Sigmoid colon (tissue), 7 donors: Measurements from ENCODE around the gene KLHL9. TPM values are rescaled to one million over a fixed set of nuclear protein-coding genes. Genes with fewer than 3 reads are reported as not detected.

Experiments used
- DNase-seq: peaks from one replicate; pipeline ENCODE4 v3.0.0-alpha.2; 2019
- H3K27ac ChIP-seq, 4 donors: fragments of 200-600 bp; sonication (generic); one replicate each; pipeline ENCODE4 v1.5.1; 2016 to 2019; ENCODE audit warnings: mild to moderate bottlenecking in 1 of 4
- H3K27me3 ChIP-seq, 3 donors: fragments of 200-600 bp; sonication (generic); one replicate each; pipeline ENCODE4 v1.5.1; 2019; ENCODE audit warnings: mild to moderate bottlenecking in 1 of 3
- H3K36me3 ChIP-seq, 4 donors: fragments of 200-600 bp; sonication (generic); one replicate each; pipeline ENCODE4 v1.5.1; 2016 to 2019
- H3K4me1 ChIP-seq, 4 donors: fragments of 200-600 bp; sonication (generic); one replicate each; pipeline ENCODE4 v1.5.1; 2017 to 2019
- H3K4me3 ChIP-seq, 4 donors: fragments of 200-600 bp; sonication (generic); one replicate each; pipeline ENCODE4 v1.5.1; 2017 to 2019; ENCODE audit warnings: mild to moderate bottlenecking in 2 of 4, moderate library complexity in 1 of 4
- H3K9me3 ChIP-seq, 4 donors: fragments of 200-600 bp in 3 of 4; sonication (generic) in 3 of 4; one replicate each; pipeline versions ENCODE4 v1.5.1 to v1.6.1; 2013 to 2019
- EP300 ChIP-seq, 4 donors: sonication (generic); formaldehyde crosslinking; IDR thresholded peaks; one replicate each; pipeline ENCODE4 v1.6.1; 2017; ENCODE audit warnings: antibody characterized with exemption in 4 of 4
- POLR2A ChIP-seq, 2 donors: fragments of 450-650 bp; IDR thresholded peaks; one replicate each; pipeline ENCODE4 v1.6.1; 2016; ENCODE audit warnings: antibody characterized with exemption in 2 of 2, mild to moderate bottlenecking in 2 of 2, moderate library complexity in 2 of 2
- POLR2AphosphoS5 ChIP-seq, 4 donors: sonication (generic); formaldehyde crosslinking; IDR thresholded peaks; one replicate each; pipeline ENCODE4 v1.6.1; 2017; ENCODE audit warnings: antibody characterized with exemption in 4 of 4
- WGBS, 2 donors: extraction: QIAGEN DNeasy Blood & Tissue Kit; methylation state at CpG; one replicate each; pipeline ENCODE4 v1.1.7; 2013; 5-methylcytosine and 5-hydroxymethylcytosine counted together
- intact Hi-C: fragments of 100-400 bp; cut with DNase I; formaldehyde crosslinking; loops from one replicate; pipeline ENCODE4 v1.15.1; 2023
- polyA plus RNA-seq, 3 donors: library from polyadenylated mRNA; stranded (reverse); fragments of 200-250 nt; gene quantifications; one replicate each; pipeline ENCODE4 v1.2.3, GENCODE V29; 2013
- total RNA-seq, 4 donors: library from RNA; depleted of rRNA; stranded (reverse); fragments of >200 nt; gene quantifications; one replicate each; pipeline ENCODE4 v1.1.0, GENCODE V29; 2016
- TF ChIP-seq, protein P1 (sequence below), 4 experiments: fragments of 450-650 bp in 3 of 4; fragments of 200-600 bp in 1 of 4; IDR thresholded peaks; one replicate each; pipeline ENCODE4 v1.5.1; 2016 to 2019; ENCODE audit warnings: antibody characterized with exemption in 4 of 4, mild to moderate bottlenecking in 3 of 4, moderate library complexity in 2 of 4
- donor health status: healthy with polysubstance abuse.
- donor health status: Bipolar disorder and iron deficiency.
- donor health status: healthy.

The KLHL9 gene
- total and polyA plus RNA-seq, 7 donors: 8.4 to 26.4 (median 17.2) TPM

GRCh38 chr9:21320465-21320864 is 14.7 kb downstream of the KLHL9 start:
- TF ChIP-seq POLR2A (IDR thresholded peaks at IDR 0.05) (no peak), EP300 (IDR thresholded peaks at IDR 0.05) (no peak), POLR2AphosphoS5 (IDR thresholded peaks at IDR 0.05) (no peak)
- TF ChIP-seq, protein P1, sequence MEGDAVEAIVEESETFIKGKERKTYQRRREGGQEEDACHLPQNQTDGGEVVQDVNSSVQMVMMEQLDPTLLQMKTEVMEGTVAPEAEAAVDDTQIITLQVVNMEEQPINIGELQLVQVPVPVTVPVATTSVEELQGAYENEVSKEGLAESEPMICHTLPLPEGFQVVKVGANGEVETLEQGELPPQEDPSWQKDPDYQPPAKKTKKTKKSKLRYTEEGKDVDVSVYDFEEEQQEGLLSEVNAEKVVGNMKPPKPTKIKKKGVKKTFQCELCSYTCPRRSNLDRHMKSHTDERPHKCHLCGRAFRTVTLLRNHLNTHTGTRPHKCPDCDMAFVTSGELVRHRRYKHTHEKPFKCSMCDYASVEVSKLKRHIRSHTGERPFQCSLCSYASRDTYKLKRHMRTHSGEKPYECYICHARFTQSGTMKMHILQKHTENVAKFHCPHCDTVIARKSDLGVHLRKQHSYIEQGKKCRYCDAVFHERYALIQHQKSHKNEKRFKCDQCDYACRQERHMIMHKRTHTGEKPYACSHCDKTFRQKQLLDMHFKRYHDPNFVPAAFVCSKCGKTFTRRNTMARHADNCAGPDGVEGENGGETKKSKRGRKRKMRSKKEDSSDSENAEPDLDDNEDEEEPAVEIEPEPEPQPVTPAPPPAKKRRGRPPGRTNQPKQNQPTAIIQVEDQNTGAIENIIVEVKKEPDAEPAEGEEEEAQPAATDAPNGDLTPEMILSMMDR (IDR thresholded peaks at IDR 0.05): no peak
- no peak for DNase-seq
- intact Hi-C loops: no loop called here
- Histone ChIP-seq H3K4me3 (no peak overlapping the region), H3K36me3 (peaks cover 0 to 34% (median 5%) of the 10 kb centered on the region in 4 donors), H3K27ac (no peak overlapping the region), H3K9me3 (no peaks in the 10 kb centered on the region), H3K4me1 (peaks cover 0 to 7% (median 0%) of the 10 kb centered on the region in 4 donors), H3K27me3 (no peaks in the 10 kb centered on the region)
- 39 to 64% methylated on average over 2 of the region's 2 CpGs for WGBS, 2 donors

DNA sequence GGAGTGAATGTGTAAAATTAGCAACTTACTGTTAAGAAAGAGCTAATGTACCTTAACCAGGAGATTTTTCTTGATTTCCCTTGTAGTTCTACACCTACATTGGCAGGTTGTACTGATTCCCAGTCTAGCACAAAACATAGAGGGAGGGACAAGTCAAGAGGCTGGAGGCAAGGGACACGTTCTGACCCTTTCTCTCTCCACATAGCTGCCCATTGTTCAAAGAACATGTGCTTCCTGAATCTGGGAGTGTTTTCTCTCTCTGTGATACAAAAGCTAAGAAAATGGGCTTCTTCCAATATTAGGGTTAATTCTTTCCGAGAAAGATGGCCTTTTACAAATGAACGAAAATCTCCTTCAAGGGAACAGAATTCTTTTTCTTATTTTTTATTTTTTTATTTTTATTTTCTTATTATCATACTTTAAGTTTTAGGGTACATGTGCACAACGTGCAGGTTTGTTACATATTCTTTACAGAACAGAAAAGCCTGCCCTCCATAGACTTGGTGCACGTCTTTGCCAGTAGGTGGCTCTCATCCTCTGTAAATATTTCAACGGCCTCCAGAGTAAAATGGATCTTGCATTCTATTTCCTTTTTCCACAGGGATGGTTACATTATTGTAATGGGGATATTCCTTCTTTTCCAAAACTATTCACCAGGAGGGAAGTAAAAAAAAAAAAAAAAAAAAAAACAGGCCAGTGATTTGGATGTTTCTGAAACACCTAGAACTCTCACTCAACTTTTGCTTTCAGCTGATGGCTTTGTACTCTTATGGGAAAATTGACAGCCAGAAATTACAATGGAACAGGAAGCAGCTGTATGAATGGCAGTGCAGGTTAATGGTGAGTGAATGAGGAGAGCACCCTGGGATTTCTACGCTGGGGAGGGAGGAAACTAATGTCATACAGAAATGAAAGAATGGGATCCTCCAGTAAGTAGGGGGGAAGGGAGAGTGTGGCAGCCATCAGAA is 17.0 kb downstream of the KLHL9 start:
- DNase-seq: peak; percentile 68
- peaks cover 0 to 25% (median 3%) of the 10 kb centered on the region in 4 donors for H3K36me3 ChIP-seq
- no peak overlapping the region for H3K4me3 ChIP-seq
- no peaks in the 10 kb centered on the region for H3K9me3 ChIP-seq
- intact Hi-C loops: no loop called here
- peaks cover 0 to 5% (median 0%) of the 10 kb centered on the region in 4 donors for H3K4me1 ChIP-seq
- 17 to 23% methylated on average over 7 of the region's 7 CpGs for WGBS, 2 donors
- H3K27me3 ChIP-seq: no peaks in the 10 kb centered on the region
- H3K27ac ChIP-seq: no peak overlapping the region
- no peak for TF ChIP-seq EP300 (IDR thresholded peaks at IDR 0.05)
- TF ChIP-seq, protein P1 (IDR thresholded peaks at IDR 0.05): peak; percentile 19 to 65 (median 48)

DNA sequence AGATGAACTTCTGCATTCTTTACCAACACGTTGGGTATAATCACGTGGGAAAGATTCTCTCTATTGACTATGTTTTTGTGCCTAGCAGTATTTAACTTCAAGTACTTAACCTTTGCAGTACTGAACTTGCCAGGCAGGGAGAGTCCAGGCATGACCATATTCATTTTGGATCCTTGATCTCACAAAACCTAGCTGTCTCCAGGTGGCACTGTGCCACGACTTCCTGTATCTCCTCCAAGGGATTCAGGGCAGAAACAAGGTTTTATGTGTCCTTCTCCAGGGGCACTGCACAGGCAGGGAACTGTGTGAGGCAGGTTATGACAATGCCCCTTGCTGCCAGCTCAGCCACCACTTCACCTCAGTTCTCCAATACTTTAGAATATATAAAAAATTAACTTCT is 18.3 kb downstream of the KLHL9 start:
- WGBS, 2 donors: 12 to 30% methylated on average over 3 of the region's 3 CpGs
- peaks cover 0 to 13% (median 0%) of the 10 kb centered on the region in 4 donors for H3K36me3 ChIP-seq
- no peaks in the 10 kb centered on the region for H3K9me3 ChIP-seq
- H3K27me3 ChIP-seq: no peaks in the 10 kb centered on the region
- H3K27ac ChIP-seq: no peak overlapping the region
- H3K4me1 ChIP-seq: peaks cover 0 to 5% (median 0%) of the 10 kb centered on the region in 4 donors
- DNase-seq: no peak
- TF ChIP-seq POLR2AphosphoS5 (IDR thresholded peaks at IDR 0.05): no peak
- H3K4me3 ChIP-seq: no peak overlapping the region
- intact Hi-C loops: no loop called here

DNA sequence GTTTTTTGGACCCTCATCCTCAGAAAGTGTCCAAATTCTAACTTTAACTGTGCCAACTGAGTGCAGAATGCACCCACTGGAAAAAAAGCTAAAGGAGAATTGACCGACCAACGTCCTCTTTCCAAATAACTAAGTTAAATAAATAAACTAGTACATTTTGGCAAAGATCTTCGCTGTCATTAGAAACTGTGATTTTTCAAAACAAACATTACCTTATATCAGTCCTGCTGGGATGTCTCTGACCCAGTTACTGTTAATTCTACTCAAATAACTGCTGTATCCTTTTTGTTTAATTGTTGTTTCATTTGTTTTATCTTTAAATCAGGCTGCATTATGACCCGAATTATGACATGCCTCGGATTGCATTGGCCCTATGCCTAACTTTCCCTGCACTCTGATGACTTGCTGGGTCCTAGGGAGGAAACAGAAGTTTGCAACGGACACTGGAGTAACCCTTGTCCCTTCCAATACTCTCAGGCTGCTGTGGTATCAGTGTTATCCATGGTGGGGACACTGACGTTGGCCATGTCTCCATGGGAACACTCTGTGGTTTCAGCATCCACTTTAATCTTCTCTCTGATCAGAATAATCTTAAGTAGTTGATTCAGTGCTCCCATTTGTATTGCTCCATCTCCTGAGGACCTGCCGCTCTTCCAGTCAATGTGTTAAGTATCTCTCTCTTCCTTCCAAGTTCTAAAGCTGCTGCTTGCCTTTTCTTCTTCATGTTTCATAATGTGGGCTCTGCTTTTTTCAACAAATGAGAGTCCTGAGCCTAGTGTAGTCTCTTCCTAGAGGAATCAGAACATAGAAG is 19.0 kb downstream of the KLHL9 start:
- Histone ChIP-seq H3K4me1 (peaks cover 0 to 5% (median 0%) of the 10 kb centered on the region in 4 donors), H3K36me3 (peaks cover 0 to 7% (median 0%) of the 10 kb centered on the region in 4 donors), H3K27me3 (no peaks in the 10 kb centered on the region), H3K9me3 (no peaks in the 10 kb centered on the region), H3K27ac (no peak overlapping the region), H3K4me3 (no peak overlapping the region)
- WGBS, 2 donors: 17 to 51% methylated on average over 8 of the region's 8 CpGs
- intact Hi-C loops: no loop called here
- TF ChIP-seq, protein P1 (IDR thresholded peaks at IDR 0.05): no peak
- no peak for TF ChIP-seq POLR2A (IDR thresholded peaks at IDR 0.05)
- no peak for TF ChIP-seq EP300 (IDR thresholded peaks at IDR 0.05)
- TF ChIP-seq POLR2AphosphoS5 (IDR thresholded peaks at IDR 0.05): no peak
- no peak for DNase-seq

DNA sequence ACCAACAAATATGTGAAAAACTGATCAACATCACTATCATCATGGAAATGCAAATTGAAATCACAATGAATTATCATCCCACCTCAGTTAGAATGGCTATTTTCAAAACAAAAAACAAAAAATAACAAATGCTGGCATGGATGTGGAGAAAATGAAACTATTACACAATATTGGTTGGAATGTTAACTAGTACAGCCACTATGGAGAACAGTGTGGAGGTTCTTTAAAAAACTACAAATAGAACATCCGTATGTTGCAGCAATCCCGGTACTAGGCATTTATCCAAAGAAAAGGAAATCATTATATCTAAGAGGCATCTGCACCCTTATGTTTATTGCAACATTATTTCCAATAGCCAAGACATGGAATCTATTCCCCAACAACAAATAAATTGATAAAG is 21.1 kb downstream of the KLHL9 start:
- intact Hi-C loops: loop anchor here (1.0 kb wide), 1 partner anchor 16 kb away; no protein-coding TSS in a partner anchor
- no peaks in the 10 kb centered on the region for H3K36me3 ChIP-seq
- H3K9me3 ChIP-seq: no peaks in the 10 kb centered on the region
- no peak overlapping the region for H3K4me3 ChIP-seq
- TF ChIP-seq, protein P1 (IDR thresholded peaks at IDR 0.05): no peak
- no peak for TF ChIP-seq POLR2AphosphoS5 (IDR thresholded peaks at IDR 0.05)
- TF ChIP-seq EP300 (IDR thresholded peaks at IDR 0.05): no peak
- TF ChIP-seq POLR2A (IDR thresholded peaks at IDR 0.05): no peak
- H3K27me3 ChIP-seq: no peaks in the 10 kb centered on the region
- H3K4me1 ChIP-seq: peaks cover 0 to 5% (median 0%) of the 10 kb centered on the region in 4 donors
- no peak overlapping the region for H3K27ac ChIP-seq
- no peak for DNase-seq
- 81 to 90% methylated on average over 2 of the region's 2 CpGs for WGBS, 2 donors
